ENCODE data around the gene GPI.
"Not testable (repeated sequence)": the region's sequence is repeated elsewhere in the genome, so short reads cannot be mapped to it uniquely, and the experiment has no call there.

The GPI gene

DNA sequence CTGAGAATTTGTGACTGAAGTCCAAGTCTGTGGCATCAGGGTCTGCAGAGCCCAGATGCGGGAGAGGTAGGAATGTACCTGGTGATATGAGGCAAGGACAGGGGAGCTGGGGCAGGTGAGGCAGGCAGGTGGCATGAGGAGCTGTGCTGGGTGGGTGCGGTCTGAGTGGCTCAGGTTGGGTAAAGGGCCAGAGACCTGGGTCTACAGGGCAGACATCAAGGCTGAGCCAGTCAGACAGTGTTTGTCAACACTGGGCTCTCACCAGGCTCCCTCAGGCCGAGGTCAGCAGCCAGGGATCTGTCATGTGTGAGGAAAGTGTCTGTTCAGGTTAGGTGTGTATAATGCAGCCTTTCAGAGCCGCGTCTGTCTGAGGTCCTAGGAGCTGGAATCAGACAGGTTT lies 18.6 kb downstream of the GPI start:
- H3F3A ChIP-seq (ENCODE audit: control insufficient read depth, insufficient read depth) = no peaks in the 10 kb centered on the region
- peaks cover 3% of the 10 kb centered on the region; the same call in 1 of the 2 replicates for H3K79me2 ChIP-seq (ENCODE audit: control insufficient read depth, low read length)
- H3K4me1 ChIP-seq (ENCODE audit: control insufficient read depth, low read length) = no peaks in the 10 kb centered on the region
- no peaks in the 10 kb centered on the region for H3K9me2 ChIP-seq (replicated peaks; ENCODE audit: control insufficient read depth, low read length)
- H3K9me3 ChIP-seq (ENCODE audit: control insufficient read depth, insufficient read depth, low read length) = no peaks in the 10 kb centered on the region
- H4K20me1 ChIP-seq (ENCODE audit: control insufficient read depth, insufficient read depth, low read depth, low read length) = no peaks in the 10 kb centered on the region; the same call in 1 of the 2 replicates
- TF ChIP-seq, protein P1, sequence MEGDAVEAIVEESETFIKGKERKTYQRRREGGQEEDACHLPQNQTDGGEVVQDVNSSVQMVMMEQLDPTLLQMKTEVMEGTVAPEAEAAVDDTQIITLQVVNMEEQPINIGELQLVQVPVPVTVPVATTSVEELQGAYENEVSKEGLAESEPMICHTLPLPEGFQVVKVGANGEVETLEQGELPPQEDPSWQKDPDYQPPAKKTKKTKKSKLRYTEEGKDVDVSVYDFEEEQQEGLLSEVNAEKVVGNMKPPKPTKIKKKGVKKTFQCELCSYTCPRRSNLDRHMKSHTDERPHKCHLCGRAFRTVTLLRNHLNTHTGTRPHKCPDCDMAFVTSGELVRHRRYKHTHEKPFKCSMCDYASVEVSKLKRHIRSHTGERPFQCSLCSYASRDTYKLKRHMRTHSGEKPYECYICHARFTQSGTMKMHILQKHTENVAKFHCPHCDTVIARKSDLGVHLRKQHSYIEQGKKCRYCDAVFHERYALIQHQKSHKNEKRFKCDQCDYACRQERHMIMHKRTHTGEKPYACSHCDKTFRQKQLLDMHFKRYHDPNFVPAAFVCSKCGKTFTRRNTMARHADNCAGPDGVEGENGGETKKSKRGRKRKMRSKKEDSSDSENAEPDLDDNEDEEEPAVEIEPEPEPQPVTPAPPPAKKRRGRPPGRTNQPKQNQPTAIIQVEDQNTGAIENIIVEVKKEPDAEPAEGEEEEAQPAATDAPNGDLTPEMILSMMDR (IDR thresholded peaks at IDR 0.05; ENCODE audit: low read depth, low read length, poor library complexity, severe bottlenecking) = no peak
- TF ChIP-seq EZH2phosphoT487 (IDR thresholded peaks at IDR 0.05; ENCODE audit: borderline replicate concordance, low read length) = no peak
- H3K36me3 ChIP-seq (ENCODE audit: control insufficient read depth, low read length) = peaks cover 94% of the 10 kb centered on the region
- no peak overlapping the region for H3K4me2 ChIP-seq (ENCODE audit: low read length)
- H3K27me3 ChIP-seq (ENCODE audit: control insufficient read depth, low read length) = no peaks in the 10 kb centered on the region
- H3K4me3 ChIP-seq (ENCODE audit: low read length) = no peak overlapping the region
- no peak overlapping the region for H3K27ac ChIP-seq (ENCODE audit: low read depth, low read length)

GRCh38 chr19:34386645-34387445 lies 21.8 kb downstream of the GPI start:
- Histone ChIP-seq H3K27me3 (ENCODE audit: control insufficient read depth, low read length) (no peaks in the 10 kb centered on the region), H3K36me3 (ENCODE audit: control insufficient read depth, low read length) (peaks cover 95% of the 10 kb centered on the region), H3K9me3 (ENCODE audit: control insufficient read depth, insufficient read depth, low read length) (no peaks in the 10 kb centered on the region), H3F3A (ENCODE audit: control insufficient read depth, insufficient read depth) (no peaks in the 10 kb centered on the region), H3K4me3 (ENCODE audit: low read length) (no peak overlapping the region), H3K4me2 (ENCODE audit: low read length) (no peak overlapping the region), H4K20me1 (ENCODE audit: control insufficient read depth, insufficient read depth, low read depth, low read length) (peaks cover 3% of the 10 kb centered on the region), H3K27ac (ENCODE audit: low read depth, low read length) (no peak overlapping the region), H3K9me2 (replicated peaks; ENCODE audit: control insufficient read depth, low read length) (no peaks in the 10 kb centered on the region), H3K79me2 (ENCODE audit: control insufficient read depth, low read length) (peaks cover 16% of the 10 kb centered on the region), H3K4me1 (ENCODE audit: control insufficient read depth, low read length) (no peaks in the 10 kb centered on the region)
- TF ChIP-seq EZH2phosphoT487 (IDR thresholded peaks at IDR 0.05; ENCODE audit: borderline replicate concordance, low read length) = no peak
- TF ChIP-seq, protein P1 (IDR thresholded peaks at IDR 0.05; ENCODE audit: low read depth, low read length, poor library complexity, severe bottlenecking) = no peak

- H3F3A ChIP-seq (ENCODE audit: control insufficient read depth, insufficient read depth) = no peaks in the 10 kb centered on the region
- H3K9me3 ChIP-seq (ENCODE audit: control insufficient read depth, insufficient read depth, low read length) = no peaks in the 10 kb centered on the region
- H3K4me3 ChIP-seq (ENCODE audit: low read length) = no peak overlapping the region
- TF ChIP-seq, protein P1 (IDR thresholded peaks at IDR 0.05; ENCODE audit: low read depth, low read length, poor library complexity, severe bottlenecking) = no peak
- no peak for TF ChIP-seq EZH2phosphoT487 (IDR thresholded peaks at IDR 0.05; ENCODE audit: borderline replicate concordance, low read length)
- H3K27ac ChIP-seq (ENCODE audit: low read depth, low read length) = no peak overlapping the region
- H4K20me1 ChIP-seq (ENCODE audit: control insufficient read depth, insufficient read depth, low read depth, low read length) = peaks cover 3% of the 10 kb centered on the region
- peaks cover 16% of the 10 kb centered on the region for H3K79me2 ChIP-seq (ENCODE audit: control insufficient read depth, low read length)
- H3K4me2 ChIP-seq (ENCODE audit: low read length) = no peak overlapping the region
- H3K36me3 ChIP-seq (ENCODE audit: control insufficient read depth, low read length) = peaks cover 95% of the 10 kb centered on the region
- no peaks in the 10 kb centered on the region for H3K27me3 ChIP-seq (ENCODE audit: control insufficient read depth, low read length)
- no peaks in the 10 kb centered on the region for H3K4me1 ChIP-seq (ENCODE audit: control insufficient read depth, low read length)
- no peaks in the 10 kb centered on the region for H3K9me2 ChIP-seq (replicated peaks; ENCODE audit: control insufficient read depth, low read length)
These were observed 22.4 kb downstream of the GPI start for GRCh38 chr19:34387446-34387810.

- not testable (repeated sequence) for H3F3A ChIP-seq (ENCODE audit: control insufficient read depth, insufficient read depth); H3K27ac ChIP-seq (ENCODE audit: low read depth, low read length); H3K9me2 ChIP-seq (replicated peaks; ENCODE audit: control insufficient read depth, low read length); H3K27me3 ChIP-seq (ENCODE audit: control insufficient read depth, low read length); H3K9me3 ChIP-seq (ENCODE audit: control insufficient read depth, insufficient read depth, low read length); H3K4me3 ChIP-seq (ENCODE audit: low read length); H4K20me1 ChIP-seq (ENCODE audit: control insufficient read depth, insufficient read depth, low read depth, low read length); H3K4me2 ChIP-seq (ENCODE audit: low read length); H3K4me1 ChIP-seq (ENCODE audit: control insufficient read depth, low read length)
- H3K36me3 ChIP-seq (ENCODE audit: control insufficient read depth, low read length) = peaks cover 95% of the 10 kb centered on the region
- H3K79me2 ChIP-seq (ENCODE audit: control insufficient read depth, low read length) = peaks cover 16% of the 10 kb centered on the region
These were observed 23.7 kb downstream of the GPI start for GRCh38 chr19:34388745-34389144.

Data from DOHH2 (cell line).